Endothelial cell of coronary artery (primary cell): ENCODE data around the gene SMARCA2. TPM values are rescaled to one million over a fixed set of nuclear protein-coding genes. Genes with fewer than 3 reads are reported as not detected.

Source experiments
- total RNA-seq: library from RNA; depleted of rRNA; stranded (reverse); fragments of >200 nt; gene quantifications from 2 replicates; pipeline ENCODE4 v1.2.3, GENCODE V29; 2014

Gene SMARCA2
- 52.3 and 66.6 TPM in 2 replicates for total RNA-seq

GRCh38 chr9:2014696-2015580, at the start of gene SMARCA2:
Gene SMARCA2, plus strand, starts transcription at chr9:2015347. Its CDS starts 13,676 bp downstream, at chr9:2029023.

